ENCODE measurements around the gene RCC1.

Gene RCC1

GRCh38 chr1:28534671-28535070 lies 28.8 kb downstream of the RCC1 start:
- Histone ChIP-seq H3K9ac (ENCODE audit: low read length) (no peak overlapping the region), H2AFZ (ENCODE audit: low read depth, low read length) (no peak overlapping the region), H3K4me2 (ENCODE audit: low read length) (no peak overlapping the region), H3K4me3 (ENCODE audit: low read length) (no peak overlapping the region), H3K36me3 (replicated peaks; ENCODE audit: low read depth, low read length) (peaks cover 26% of the 10 kb centered on the region), H3K27me3 (ENCODE audit: low read depth, low read length) (no peaks in the 10 kb centered on the region), H3K9me3 (ENCODE audit: insufficient read depth, low read length) (no peaks in the 10 kb centered on the region), H3K27ac (ENCODE audit: low read length) (no peak overlapping the region), H3K4me1 (ENCODE audit: low read length) (no peaks in the 10 kb centered on the region), H3K79me2 (ENCODE audit: low read length) (peaks cover 6% of the 10 kb centered on the region), H4K20me1 (ENCODE audit: insufficient read depth, low read length) (no peaks in the 10 kb centered on the region)
- TF ChIP-seq EZH2phosphoT487 (IDR thresholded peaks at IDR 0.05; ENCODE audit: low read depth), result no peak
- no peak for TF ChIP-seq CTCF (IDR thresholded peaks at IDR 0.05; ENCODE audit: low read depth, low read length)

GRCh38 chr1:28535180-28535579 lies 29.3 kb downstream of the RCC1 start:
- H2AFZ ChIP-seq (ENCODE audit: low read depth, low read length), result no peak overlapping the region
- H3K9me3 ChIP-seq (ENCODE audit: insufficient read depth, low read length), result no peaks in the 10 kb centered on the region
- no peak overlapping the region for H3K4me3 ChIP-seq (ENCODE audit: low read length)
- no peak overlapping the region for H3K4me2 ChIP-seq (ENCODE audit: low read length)
- no peaks in the 10 kb centered on the region for H3K27me3 ChIP-seq (ENCODE audit: low read depth, low read length)
- H3K9ac ChIP-seq (ENCODE audit: low read length), result no peak overlapping the region
- peaks cover 24% of the 10 kb centered on the region for H3K36me3 ChIP-seq (replicated peaks; ENCODE audit: low read depth, low read length)
- no peak for TF ChIP-seq EZH2phosphoT487 (IDR thresholded peaks at IDR 0.05; ENCODE audit: low read depth)
- TF ChIP-seq CTCF (IDR thresholded peaks at IDR 0.05; ENCODE audit: low read depth, low read length), result no peak
- H3K79me2 ChIP-seq (ENCODE audit: low read length), result peaks cover under 1% of the 10 kb centered on the region; the same call in 1 of the 2 replicates
- H3K27ac ChIP-seq (ENCODE audit: low read length), result no peak overlapping the region
- H4K20me1 ChIP-seq (ENCODE audit: insufficient read depth, low read length), result no peaks in the 10 kb centered on the region
- no peaks in the 10 kb centered on the region for H3K4me1 ChIP-seq (ENCODE audit: low read length)

- TF ChIP-seq EZH2phosphoT487 (IDR thresholded peaks at IDR 0.05; ENCODE audit: low read depth) (no peak), CTCF (IDR thresholded peaks at IDR 0.05; ENCODE audit: low read depth, low read length) (no peak)
- no peak overlapping the region for H2AFZ ChIP-seq (ENCODE audit: low read depth, low read length)
- no peak overlapping the region for H3K4me2 ChIP-seq (ENCODE audit: low read length)
- H3K9ac ChIP-seq (ENCODE audit: low read length), result no peak overlapping the region
- H3K4me3 ChIP-seq (ENCODE audit: low read length), result no peak overlapping the region
- H3K4me1 ChIP-seq (ENCODE audit: low read length), result no peaks in the 10 kb centered on the region
- H3K79me2 ChIP-seq (ENCODE audit: low read length), result no peaks in the 10 kb centered on the region
- H3K36me3 ChIP-seq (replicated peaks; ENCODE audit: low read depth, low read length), result peaks cover 12% of the 10 kb centered on the region
- H3K27ac ChIP-seq (ENCODE audit: low read length), result no peak overlapping the region
- no peaks in the 10 kb centered on the region for H3K9me3 ChIP-seq (ENCODE audit: insufficient read depth, low read length)
- H4K20me1 ChIP-seq (ENCODE audit: insufficient read depth, low read length), result no peaks in the 10 kb centered on the region
- H3K27me3 ChIP-seq (ENCODE audit: low read depth, low read length), result no peaks in the 10 kb centered on the region
Observed at GRCh38 chr1:28537457-28538199, 31.8 kb downstream of the RCC1 start.

- H2AFZ ChIP-seq (ENCODE audit: low read depth, low read length), result no peak overlapping the region
- H3K36me3 ChIP-seq (replicated peaks; ENCODE audit: low read depth, low read length), result peaks cover 12% of the 10 kb centered on the region
- no peaks in the 10 kb centered on the region for H3K79me2 ChIP-seq (ENCODE audit: low read length)
- no peaks in the 10 kb centered on the region for H4K20me1 ChIP-seq (ENCODE audit: insufficient read depth, low read length)
- TF ChIP-seq EZH2phosphoT487 (IDR thresholded peaks at IDR 0.05; ENCODE audit: low read depth), result no peak
- no peak for TF ChIP-seq CTCF (IDR thresholded peaks at IDR 0.05; ENCODE audit: low read depth, low read length)
- no peaks in the 10 kb centered on the region for H3K9me3 ChIP-seq (ENCODE audit: insufficient read depth, low read length)
- H3K9ac ChIP-seq (ENCODE audit: low read length), result no peak overlapping the region
- no peak overlapping the region for H3K4me2 ChIP-seq (ENCODE audit: low read length)
- H3K27me3 ChIP-seq (ENCODE audit: low read depth, low read length), result no peaks in the 10 kb centered on the region
- H3K4me1 ChIP-seq (ENCODE audit: low read length), result no peaks in the 10 kb centered on the region
- H3K4me3 ChIP-seq (ENCODE audit: low read length), result no peak overlapping the region
- no peak overlapping the region for H3K27ac ChIP-seq (ENCODE audit: low read length)
Observed at GRCh38 chr1:28538286-28538685, 32.4 kb downstream of the RCC1 start.
